ENCODE results near the gene KAT2A. TPM values are rescaled to one million over a fixed set of nuclear protein-coding genes. Genes with fewer than 3 reads are reported as not detected.
A peak's percentile ranks its signal among the peaks of the same experiment; 100 is the strongest.

Gene KAT2A
- total and polyA plus RNA-seq, 11 donors: 6.9 to 33.0 (median 15.3) TPM

- DNase-seq (peak in 1 of 5 donors; percentile 52), ATAC-seq (peak in 2 of 4 donors; percentile 5 to 15)
- intact Hi-C loops (cut with DNase I): no loop called here
- no peak overlapping the region for H3K4me3 ChIP-seq
- peaks cover 0 to 38% (median 12%) of the 10 kb centered on the region in 9 donors for H3K36me3 ChIP-seq
- TF ChIP-seq CTCF (IDR thresholded peaks at IDR 0.05): no peak
- H3K27me3 ChIP-seq: no peaks in the 10 kb centered on the region
- H3K9me3 ChIP-seq: no peaks in the 10 kb centered on the region
- WGBS, 4 donors: 65 to 69% (median 67%) methylated on average over 7 of the region's 7 CpGs
- peaks cover 21 to 97% (median 81%) of the 10 kb centered on the region in 12 donors for H3K4me1 ChIP-seq
- H3K27ac ChIP-seq: peak overlapping the region in 8 of 12 donors; percentile 6 to 50 (median 19)
Observed at GRCh38 chr17:42138749-42139492, 17.8 kb upstream of the KAT2A start.

- Histone ChIP-seq H3K9me3 (no peaks in the 10 kb centered on the region), H3K4me3 (peak overlapping the region in 8 of 12 donors; percentile 1 to 38 (median 22)), H3K27ac (peak overlapping the region in 11 of 12 donors; percentile 65 to 91 (median 77)), H3K27me3 (no peaks in the 10 kb centered on the region), H3K36me3 (peaks cover 0 to 36% (median 11%) of the 10 kb centered on the region in 9 donors), H3K4me1 (peaks cover 30 to 100% (median 85%) of the 10 kb centered on the region in 12 donors)
- WGBS, 4 donors: 72 to 87% (median 77%) methylated on average over 3 of the region's 3 CpGs
- no peak for DNase-seq
- intact Hi-C loops (cut with DNase I): no loop called here
- ATAC-seq: no peak
- no peak for TF ChIP-seq POLR2A (IDR thresholded peaks at IDR 0.05)
- TF ChIP-seq CTCF (IDR thresholded peaks at IDR 0.05): no peak
Observed at GRCh38 chr17:42136654-42137051, 15.5 kb upstream of the KAT2A start.

GRCh38 chr17:42135664-42136653 is 14.8 kb upstream of the KAT2A start:
- peak; percentile 73 to 88 (median 77) for DNase-seq
- Histone ChIP-seq H3K9me3 (no peaks in the 10 kb centered on the region), H3K27ac (peak overlapping the region; percentile 39 to 91 (median 77)), H3K4me3 (peak overlapping the region in 8 of 12 donors; percentile 1 to 38 (median 22)), H3K36me3 (peaks cover 0 to 29% (median 4%) of the 10 kb centered on the region in 9 donors), H3K27me3 (no peaks in the 10 kb centered on the region), H3K4me1 (peaks cover 29 to 100% (median 85%) of the 10 kb centered on the region in 12 donors)
- intact Hi-C loops (cut with DNase I): loop anchor here in 1 of 10 donors (1.0 kb wide), 1 partner anchor 19 kb away; no protein-coding TSS in a partner anchor
- ATAC-seq: peak; percentile 80 to 89 (median 88)
- TF ChIP-seq POLR2A (IDR thresholded peaks at IDR 0.05) (peak in 1 of 2 donors; percentile 40), CTCF (IDR thresholded peaks at IDR 0.05) (no peak)
- WGBS, 4 donors: 43 to 54% (median 47%) methylated on average over 15 of the region's 15 CpGs
